Neural crest cell (in vitro differentiated cells): ENCODE results near the gene CFAP141. TPM values are rescaled to one million over a fixed set of nuclear protein-coding genes. Genes with fewer than 3 reads are reported as not detected.

Source experiments
- DNase-seq: peaks from one replicate; pipeline ENCODE4 v3.0.0; 2021; ENCODE audit warnings: low read depth, mixed read lengths, low spot score
- H3K27ac Mint-ChIP-seq: one replicate; pipeline ENCODE4 v1.8.0; 2021; ENCODE audit warnings: mild to moderate bottlenecking, mixed read lengths; ENCODE audit not compliant: unreplicated experiment
- H3K27me3 Mint-ChIP-seq: 2 replicates; pipeline ENCODE4 v1.8.0; 2021; ENCODE audit warnings: low read depth, mild to moderate bottlenecking, mixed read lengths
- H3K36me3 Mint-ChIP-seq: 2 replicates; pipeline ENCODE4 v1.8.0; 2021; ENCODE audit warnings: low read depth, mild to moderate bottlenecking, mixed read lengths
- H3K4me1 Mint-ChIP-seq: 2 replicates; pipeline ENCODE4 v1.8.0; 2021; ENCODE audit warnings: mixed read lengths
- H3K4me3 Mint-ChIP-seq: one replicate; pipeline ENCODE4 v1.8.0; 2021; ENCODE audit warnings: mild to moderate bottlenecking, mixed read lengths
- H3K9me3 Mint-ChIP-seq: 2 replicates; pipeline ENCODE4 v1.8.0; 2021; ENCODE audit warnings: mixed read lengths
- total RNA-seq: library from RNA; stranded (reverse); gene quantifications from 2 replicates; pipeline ENCODE4 v1.2.1, GENCODE V29; 2021
- TF ChIP-seq, protein P1 (sequence below): fragments of 200-600 bp; sonication (generic); conservative IDR thresholded peaks from 2 replicates; pipeline ENCODE4 v1.5.0; 2021; ENCODE audit warnings: antibody characterized with exemption, mild to moderate bottlenecking

The CFAP141 gene
- total RNA-seq, 1 donor from 2014 or later = not detected

DNA sequence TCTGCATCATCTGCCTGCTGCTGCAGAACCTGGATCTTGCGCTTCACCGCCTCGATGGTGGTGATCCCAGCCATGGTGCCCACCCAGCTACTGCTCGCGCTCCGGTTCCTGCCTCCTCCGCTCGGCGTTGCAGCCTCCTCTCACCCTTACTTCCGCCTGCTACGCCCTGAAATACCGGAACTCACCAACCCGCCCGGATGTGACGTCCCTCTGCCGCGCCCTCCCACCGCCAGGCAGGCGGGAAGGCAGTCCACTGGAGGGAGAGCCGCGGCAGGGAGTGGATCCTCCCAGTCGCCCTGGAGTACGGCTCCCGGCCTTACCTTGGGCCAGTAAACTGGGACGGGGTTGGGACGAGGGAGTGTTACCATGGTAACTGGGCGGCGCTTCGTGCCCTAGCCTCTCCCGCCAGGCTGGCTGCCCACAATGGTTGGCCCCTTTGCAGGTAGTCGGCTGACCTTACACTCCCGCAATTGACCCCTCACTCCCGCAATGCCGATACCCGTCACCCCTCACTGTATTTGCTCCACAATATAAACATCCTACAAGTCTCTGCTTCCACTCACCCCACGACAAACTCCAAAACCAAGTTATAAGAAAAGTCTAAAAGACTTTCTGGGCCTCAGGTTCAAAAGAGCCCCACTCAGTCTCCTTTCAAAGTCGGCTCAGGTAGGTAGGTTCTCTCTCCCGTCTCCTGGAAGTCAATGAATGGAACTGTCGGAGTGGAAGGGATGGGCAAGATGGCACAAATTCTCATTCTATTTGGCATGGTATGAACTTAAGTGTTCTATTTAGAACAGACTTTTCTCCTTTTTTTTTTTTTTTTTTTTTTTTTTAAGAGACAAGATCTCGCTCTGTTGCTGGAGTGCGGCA, 22.9 kb downstream of the CFAP141 start:
- Mint-ChIP-seq H3K27me3 (peaks cover 16% of the 10 kb centered on the region), H3K9me3 (no peaks in the 10 kb centered on the region), H3K27ac (peak overlapping the region; percentile 98), H3K4me1 (peaks cover 52% of the 10 kb centered on the region), H3K4me3 (peak overlapping the region; percentile 100), H3K36me3 (peaks cover 2% of the 10 kb centered on the region)
- TF ChIP-seq, protein P1, sequence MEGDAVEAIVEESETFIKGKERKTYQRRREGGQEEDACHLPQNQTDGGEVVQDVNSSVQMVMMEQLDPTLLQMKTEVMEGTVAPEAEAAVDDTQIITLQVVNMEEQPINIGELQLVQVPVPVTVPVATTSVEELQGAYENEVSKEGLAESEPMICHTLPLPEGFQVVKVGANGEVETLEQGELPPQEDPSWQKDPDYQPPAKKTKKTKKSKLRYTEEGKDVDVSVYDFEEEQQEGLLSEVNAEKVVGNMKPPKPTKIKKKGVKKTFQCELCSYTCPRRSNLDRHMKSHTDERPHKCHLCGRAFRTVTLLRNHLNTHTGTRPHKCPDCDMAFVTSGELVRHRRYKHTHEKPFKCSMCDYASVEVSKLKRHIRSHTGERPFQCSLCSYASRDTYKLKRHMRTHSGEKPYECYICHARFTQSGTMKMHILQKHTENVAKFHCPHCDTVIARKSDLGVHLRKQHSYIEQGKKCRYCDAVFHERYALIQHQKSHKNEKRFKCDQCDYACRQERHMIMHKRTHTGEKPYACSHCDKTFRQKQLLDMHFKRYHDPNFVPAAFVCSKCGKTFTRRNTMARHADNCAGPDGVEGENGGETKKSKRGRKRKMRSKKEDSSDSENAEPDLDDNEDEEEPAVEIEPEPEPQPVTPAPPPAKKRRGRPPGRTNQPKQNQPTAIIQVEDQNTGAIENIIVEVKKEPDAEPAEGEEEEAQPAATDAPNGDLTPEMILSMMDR = no peak
- DNase-seq = peak; percentile 94

DNA sequence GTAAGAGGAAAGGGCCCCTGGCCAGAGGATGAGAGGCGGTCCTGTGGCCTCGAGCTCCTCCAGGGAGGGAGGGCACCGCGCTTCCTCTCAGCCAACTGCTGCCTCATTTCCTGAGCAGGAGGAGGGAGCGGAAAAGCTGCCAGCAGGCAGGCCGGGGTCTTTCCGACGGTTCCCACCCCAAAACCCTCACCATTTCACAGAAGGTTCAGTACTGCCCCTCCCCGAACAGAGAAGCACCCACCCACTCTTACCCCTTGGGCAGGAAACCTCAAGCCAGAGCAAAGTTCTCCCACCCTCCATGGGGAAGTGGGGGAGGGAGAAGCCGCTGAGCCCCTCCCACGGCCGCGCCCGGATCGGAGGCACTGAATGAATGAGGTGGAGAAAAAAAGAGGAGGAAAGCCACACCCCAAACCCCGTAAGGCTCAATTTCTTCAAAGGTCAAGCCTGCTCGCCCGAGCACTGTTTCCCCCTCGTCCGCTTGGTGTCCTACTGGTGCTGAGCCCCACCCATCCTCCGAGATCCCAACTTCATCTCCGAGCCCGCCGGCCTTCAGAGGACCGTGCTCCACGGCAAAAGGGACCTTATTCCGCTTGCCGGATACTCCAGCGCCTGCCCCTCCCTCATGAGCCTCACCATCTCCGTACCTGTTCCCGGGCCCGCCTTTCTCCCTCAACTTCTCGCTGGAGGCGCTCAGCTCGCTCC, 23.6 kb downstream of the CFAP141 start:
- H3K4me3 Mint-ChIP-seq = peak overlapping the region; percentile 100
- H3K27ac Mint-ChIP-seq = peak overlapping the region; percentile 98
- H3K36me3 Mint-ChIP-seq = peaks cover 2% of the 10 kb centered on the region
- H3K4me1 Mint-ChIP-seq = peaks cover 60% of the 10 kb centered on the region
- TF ChIP-seq, protein P1 = no peak
- H3K27me3 Mint-ChIP-seq = peaks cover 12% of the 10 kb centered on the region
- DNase-seq = peak; percentile 30
- no peaks in the 10 kb centered on the region for H3K9me3 Mint-ChIP-seq

DNA sequence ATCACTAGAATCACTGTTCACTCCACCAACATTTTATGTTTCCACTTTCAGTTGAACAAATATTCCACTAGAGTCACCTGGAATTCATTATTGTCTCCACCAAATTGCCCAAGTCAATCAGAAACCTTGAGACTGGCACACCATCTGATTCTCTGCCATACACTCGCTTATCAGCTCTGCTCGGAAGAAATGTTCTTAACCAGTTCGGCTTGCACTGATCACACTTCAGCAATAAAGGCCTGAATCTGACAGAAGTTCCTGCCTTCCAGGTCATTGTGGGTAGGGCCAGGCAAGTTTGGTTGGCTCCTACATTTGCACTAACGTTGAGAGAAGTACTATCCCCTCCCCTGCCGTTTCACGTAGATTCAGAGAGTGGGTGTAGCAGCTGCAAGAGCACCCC, 24.2 kb downstream of the CFAP141 start:
- peaks cover 65% of the 10 kb centered on the region for H3K4me1 Mint-ChIP-seq

DNA sequence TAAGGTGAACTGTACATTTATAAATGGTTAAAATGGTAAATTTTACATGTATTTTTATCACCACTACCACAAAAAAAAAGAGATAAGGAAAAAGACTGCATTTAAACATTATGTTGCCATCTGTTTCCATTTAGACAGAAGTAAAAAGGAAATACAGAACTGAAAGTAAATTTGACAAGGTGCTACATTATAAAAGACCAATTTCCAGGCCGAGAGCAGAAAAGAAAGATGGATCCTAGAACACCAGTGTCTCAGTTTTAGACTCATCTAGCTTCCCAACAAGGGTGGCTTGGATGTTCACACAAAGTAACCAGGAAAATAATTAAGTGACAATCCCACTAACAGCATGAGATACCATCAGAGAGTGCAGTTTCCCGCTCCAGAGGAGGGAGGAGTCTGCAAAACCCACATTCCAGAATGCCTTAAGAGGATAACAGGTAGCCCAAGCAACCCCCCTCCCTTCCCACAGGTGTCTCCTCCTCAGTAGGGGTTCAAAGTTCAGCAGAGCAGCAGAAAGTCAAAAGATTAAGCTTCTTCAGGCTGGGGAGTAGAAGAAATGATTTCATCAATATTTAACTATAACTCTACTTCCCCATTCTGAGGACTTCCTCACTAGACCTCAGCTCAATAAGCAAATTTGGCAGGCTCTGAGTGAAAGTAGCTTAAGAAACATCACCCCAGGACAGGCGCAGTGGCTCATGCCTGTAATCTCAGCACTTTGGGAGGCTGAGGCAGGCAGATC, 26.0 kb downstream of the CFAP141 start:
- TF ChIP-seq, protein P1 = no peak
- Mint-ChIP-seq H3K36me3 (peaks cover 5% of the 10 kb centered on the region), H3K4me3 (peak overlapping the region; percentile 72), H3K27ac (peak overlapping the region; percentile 16), H3K27me3 (peaks cover 5% of the 10 kb centered on the region), H3K4me1 (peaks cover 59% of the 10 kb centered on the region), H3K9me3 (no peaks in the 10 kb centered on the region)
- no peak for DNase-seq

More for the DNA sequence above, 24.2 kb downstream of the CFAP141 start:
- H3K27me3 Mint-ChIP-seq = peaks cover 10% of the 10 kb centered on the region
- no peaks in the 10 kb centered on the region for H3K9me3 Mint-ChIP-seq
- H3K4me3 Mint-ChIP-seq = peak overlapping the region; percentile 100
- H3K36me3 Mint-ChIP-seq = peaks cover 2% of the 10 kb centered on the region
- TF ChIP-seq, protein P1 = no peak
- no peak for DNase-seq
- H3K27ac Mint-ChIP-seq = peak overlapping the region; percentile 71
